Activated T-cell treated with anti-CD3 and anti-CD28 coated beads, Interleukin-2, amount 50 U/mL, for 24 hours (primary cell): ENCODE data around the gene SENP5.
"Not testable (repeated sequence)": the region's sequence is repeated elsewhere in the genome, so short reads cannot be mapped to it uniquely, and the experiment has no call there.

Source experiments
- DNase-seq: peaks from one replicate; pipeline ENCODE4 v3.0.0-alpha.2; 2020
- H3K27ac Mint-ChIP-seq: 2 replicates; pipeline ENCODE4 v1.8.0; 2020; ENCODE audit warnings: mild to moderate bottlenecking, mixed read lengths
- H3K27me3 Mint-ChIP-seq: 2 replicates; pipeline ENCODE4 v1.8.0; 2020; ENCODE audit warnings: mixed read lengths
- H3K36me3 Mint-ChIP-seq: 2 replicates; pipeline ENCODE4 v1.8.0; 2020; ENCODE audit warnings: low read depth, mixed read lengths
- H3K4me1 Mint-ChIP-seq: 2 replicates; pipeline ENCODE4 v1.8.0; 2020; ENCODE audit warnings: low read depth, mixed read lengths
- H3K4me3 Mint-ChIP-seq: 2 replicates; pipeline ENCODE4 v1.8.0; 2020; ENCODE audit warnings: mild to moderate bottlenecking, moderate library complexity, mixed read lengths
- H3K9me3 Mint-ChIP-seq: 2 replicates; pipeline ENCODE4 v1.8.0; 2020; ENCODE audit warnings: mixed read lengths

The SENP5 gene

GRCh38 chr3:196867507-196868296 is at the start of gene SENP5:
Gene SENP5 (plus strand): TSS chr3:196867920. CDS start chr3:196885182, 17,262 bp downstream.
- Mint-ChIP-seq H3K27ac (peak within 1 kb of the TSS; percentile 97), H3K36me3 (peaks cover 23% of the 10 kb centered on the region), H3K4me3 (peak within 1 kb of the TSS; percentile 99), H3K4me1 (peaks cover 29% of the 10 kb centered on the region), H3K9me3 (no peaks in the 10 kb centered on the region), H3K27me3 (no peaks in the 10 kb centered on the region)
- peak; percentile 93 for DNase-seq

- Mint-ChIP-seq H3K27ac (peak overlapping the region; percentile 52), H3K27me3 (no peaks in the 10 kb centered on the region), H3K36me3 (peaks cover 85% of the 10 kb centered on the region), H3K4me3 (no peak overlapping the region), H3K9me3 (no peaks in the 10 kb centered on the region), H3K4me1 (no peaks in the 10 kb centered on the region)
- DNase-seq, result no peak
Measured at GRCh38 chr3:196821806-196822355, 45.8 kb upstream of the SENP5 start.

GRCh38 chr3:196829651-196830050 is 38.1 kb upstream of the SENP5 start:
- H3K27me3 Mint-ChIP-seq, H3K4me1 Mint-ChIP-seq, DNase-seq, H3K4me3 Mint-ChIP-seq, H3K9me3 Mint-ChIP-seq: not testable (repeated sequence)
- Mint-ChIP-seq H3K36me3 (peaks cover 60% of the 10 kb centered on the region), H3K27ac (peak overlapping the region; percentile 70)

GRCh38 chr3:196835086-196835485 is 32.6 kb upstream of the SENP5 start:
- DNase-seq, result no peak
- H3K4me3 Mint-ChIP-seq, result no peak overlapping the region
- no peak overlapping the region for H3K27ac Mint-ChIP-seq
- no peaks in the 10 kb centered on the region for H3K9me3 Mint-ChIP-seq
- H3K36me3 Mint-ChIP-seq, result peaks cover 18% of the 10 kb centered on the region
- no peaks in the 10 kb centered on the region for H3K27me3 Mint-ChIP-seq
- no peaks in the 10 kb centered on the region for H3K4me1 Mint-ChIP-seq

- not testable (repeated sequence) for H3K9me3 Mint-ChIP-seq, H3K36me3 Mint-ChIP-seq, DNase-seq, H3K4me1 Mint-ChIP-seq, H3K27me3 Mint-ChIP-seq, H3K4me3 Mint-ChIP-seq, H3K27ac Mint-ChIP-seq
Measured at GRCh38 chr3:196836626-196837025, 31.1 kb upstream of the SENP5 start.

- Mint-ChIP-seq H3K4me3 (no peak overlapping the region), H3K4me1 (no peaks in the 10 kb centered on the region), H3K9me3 (no peaks in the 10 kb centered on the region), H3K36me3 (no peaks in the 10 kb centered on the region), H3K27me3 (no peaks in the 10 kb centered on the region), H3K27ac (no peak overlapping the region)
- DNase-seq, result peak; percentile 72
Measured at GRCh38 chr3:196837819-196838420, 29.8 kb upstream of the SENP5 start.

GRCh38 chr3:196839351-196839750 is 28.4 kb upstream of the SENP5 start:
- not testable (repeated sequence) for DNase-seq, H3K4me1 Mint-ChIP-seq, H3K27ac Mint-ChIP-seq, H3K27me3 Mint-ChIP-seq, H3K9me3 Mint-ChIP-seq, H3K36me3 Mint-ChIP-seq, H3K4me3 Mint-ChIP-seq

GRCh38 chr3:196842567-196843434 is 24.9 kb upstream of the SENP5 start:
- Mint-ChIP-seq H3K27me3 (no peaks in the 10 kb centered on the region), H3K4me1 (peaks cover 2% of the 10 kb centered on the region), H3K9me3 (no peaks in the 10 kb centered on the region), H3K4me3 (no peak overlapping the region), H3K27ac (no peak overlapping the region), H3K36me3 (no peaks in the 10 kb centered on the region)
- no peak for DNase-seq

GRCh38 chr3:196843435-196844110 is 24.1 kb upstream of the SENP5 start:
- Mint-ChIP-seq H3K4me1 (peaks cover 2% of the 10 kb centered on the region), H3K9me3 (no peaks in the 10 kb centered on the region), H3K4me3 (no peak overlapping the region), H3K27me3 (no peaks in the 10 kb centered on the region), H3K36me3 (no peaks in the 10 kb centered on the region), H3K27ac (no peak overlapping the region)
- DNase-seq, result no peak

- H3K9me3 Mint-ChIP-seq, H3K4me1 Mint-ChIP-seq, H3K27me3 Mint-ChIP-seq, H3K27ac Mint-ChIP-seq, H3K36me3 Mint-ChIP-seq, H3K4me3 Mint-ChIP-seq, DNase-seq: not testable (repeated sequence)
Measured at GRCh38 chr3:196844235-196845219, 23.2 kb upstream of the SENP5 start.

- DNase-seq, H3K9me3 Mint-ChIP-seq, H3K27me3 Mint-ChIP-seq, H3K36me3 Mint-ChIP-seq, H3K4me1 Mint-ChIP-seq, H3K4me3 Mint-ChIP-seq, H3K27ac Mint-ChIP-seq: not testable (repeated sequence)
Measured at GRCh38 chr3:196848375-196848774, 19.3 kb upstream of the SENP5 start.

- Mint-ChIP-seq H3K36me3 (no peaks in the 10 kb centered on the region), H3K4me3 (no peak overlapping the region)
Measured at GRCh38 chr3:196849180-196849741, 18.5 kb upstream of the SENP5 start.

GRCh38 chr3:196863000-196863399 is 4.7 kb upstream of the SENP5 start:
- H3K4me1 Mint-ChIP-seq, H3K27ac Mint-ChIP-seq, H3K36me3 Mint-ChIP-seq, H3K27me3 Mint-ChIP-seq, DNase-seq, H3K9me3 Mint-ChIP-seq, H3K4me3 Mint-ChIP-seq: not testable (repeated sequence)

More at GRCh38 chr3:196849180-196849741, 18.5 kb upstream of the SENP5 start:
- Mint-ChIP-seq H3K27ac (no peak overlapping the region), H3K4me1 (peaks cover 2% of the 10 kb centered on the region), H3K9me3 (no peaks in the 10 kb centered on the region), H3K27me3 (peaks cover 9% of the 10 kb centered on the region)
- DNase-seq, result no peak
